H1 (cell line): ENCODE data around the gene SCGB1C2.
A peak's percentile ranks its signal among the peaks of the same experiment; 100 is the strongest.
"Not testable (repeated sequence)": the region's sequence is repeated elsewhere in the genome, so short reads cannot be mapped to it uniquely, and the experiment has no call there.

Experiments used
- CEBPB ChIP-seq: IDR thresholded peaks from 2 replicates; pipeline ENCODE4 v1.6.1; 2012; ENCODE audit warnings: low read depth, low read length
- CHD2 ChIP-seq: IDR thresholded peaks from 2 replicates; pipeline ENCODE4 v1.6.1; 2012; ENCODE audit warnings: low read length, improper control_type of control experiment
- EP300 ChIP-seq, 2 experiments: IDR thresholded peaks; 1 replicate in 1 of 2; 2 replicates in 1 of 2; pipeline ENCODE4 v1.6.1; 2011 to 2012; ENCODE audit warnings: low read depth in 2 of 2, low read length in 2 of 2, mild to moderate bottlenecking in 2 of 2, borderline replicate concordance in 1 of 2, inconsistent platforms in 1 of 2, moderate library complexity in 1 of 2
- EZH2 ChIP-seq: fragments of 200-600 bp; sonication (generic); IDR thresholded peaks from 2 replicates; pipeline ENCODE4 v1.7.1; 2012; ENCODE audit warnings: low read depth, mild to moderate bottlenecking, moderate library complexity, low read length, inconsistent platforms; ENCODE audit not compliant: severe bottlenecking
- POLR2A ChIP-seq, 2 experiments: IDR thresholded peaks; 1 replicate in 1 of 2; 2 replicates in 1 of 2; pipeline ENCODE4 v1.6.1; 2011; ENCODE audit warnings: low read depth in 2 of 2, low read length in 2 of 2, mild to moderate bottlenecking in 2 of 2; ENCODE audit errors: control extremely low read depth in 1 of 2
- POLR2AphosphoS5 ChIP-seq: IDR thresholded peaks from 2 replicates; pipeline ENCODE4 v1.6.1; 2011; ENCODE audit warnings: low read depth, low read length
- POU5F1 ChIP-seq: IDR thresholded peaks from 2 replicates; pipeline ENCODE4 v1.6.1; 2011; ENCODE audit warnings: low read depth, mild to moderate bottlenecking, low read length, moderate library complexity
- RFX5 ChIP-seq: IDR thresholded peaks from 2 replicates; pipeline ENCODE4 v1.6.1; 2011; ENCODE audit warnings: low read depth, low read length, improper control_type of control experiment, borderline replicate concordance
- RNF2 ChIP-seq: fragments of 200-900, 300-1000 bp; sonication (generic); IDR thresholded peaks from 2 replicates; pipeline ENCODE4 v1.7.1; 2016; ENCODE audit warnings: borderline replicate concordance, low read depth, mild to moderate bottlenecking, antibody characterized with exemption, low read length; ENCODE audit not compliant: poor library complexity, severe bottlenecking; ENCODE audit errors: missing control alignments
- SP4 ChIP-seq: IDR thresholded peaks from 2 replicates; pipeline ENCODE4 v1.6.1; 2012; ENCODE audit warnings: low read length, inconsistent platforms
- TAF7 ChIP-seq: optimal IDR thresholded peaks from 2 replicates; pipeline ENCODE3; 2011; ENCODE audit warnings: low read depth, mild to moderate bottlenecking, inconsistent platforms, low read length, moderate library complexity, borderline replicate concordance
- TF ChIP-seq, protein P1 (sequence below), 3 experiments: IDR thresholded peaks; 1 replicate in 2 of 3; 2 replicates in 1 of 3; pipeline versions ENCODE4 v1.5.1 to v1.6.1; 2011; ENCODE audit warnings: low read length in 3 of 3, mild to moderate bottlenecking in 3 of 3, inconsistent platforms in 2 of 3, low read depth in 1 of 3, moderate library complexity in 1 of 3; ENCODE audit not compliant: insufficient read depth in 1 of 3; ENCODE audit errors: control extremely low read depth in 1 of 3

GRCh38 chr17:118339-118917 lies 18.9 kb upstream of the SCGB1C2 start:
- TF ChIP-seq, protein P1, sequence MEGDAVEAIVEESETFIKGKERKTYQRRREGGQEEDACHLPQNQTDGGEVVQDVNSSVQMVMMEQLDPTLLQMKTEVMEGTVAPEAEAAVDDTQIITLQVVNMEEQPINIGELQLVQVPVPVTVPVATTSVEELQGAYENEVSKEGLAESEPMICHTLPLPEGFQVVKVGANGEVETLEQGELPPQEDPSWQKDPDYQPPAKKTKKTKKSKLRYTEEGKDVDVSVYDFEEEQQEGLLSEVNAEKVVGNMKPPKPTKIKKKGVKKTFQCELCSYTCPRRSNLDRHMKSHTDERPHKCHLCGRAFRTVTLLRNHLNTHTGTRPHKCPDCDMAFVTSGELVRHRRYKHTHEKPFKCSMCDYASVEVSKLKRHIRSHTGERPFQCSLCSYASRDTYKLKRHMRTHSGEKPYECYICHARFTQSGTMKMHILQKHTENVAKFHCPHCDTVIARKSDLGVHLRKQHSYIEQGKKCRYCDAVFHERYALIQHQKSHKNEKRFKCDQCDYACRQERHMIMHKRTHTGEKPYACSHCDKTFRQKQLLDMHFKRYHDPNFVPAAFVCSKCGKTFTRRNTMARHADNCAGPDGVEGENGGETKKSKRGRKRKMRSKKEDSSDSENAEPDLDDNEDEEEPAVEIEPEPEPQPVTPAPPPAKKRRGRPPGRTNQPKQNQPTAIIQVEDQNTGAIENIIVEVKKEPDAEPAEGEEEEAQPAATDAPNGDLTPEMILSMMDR (IDR thresholded peaks at IDR 0.05; ENCODE audit: control extremely low read depth in 1 of 3, insufficient read depth in 1 of 3, low read depth in 1 of 3, low read length in 3 of 3) = peak; percentile 21 to 79 (median 47)
- TF ChIP-seq RFX5; RNF2; SP4; POLR2A (IDR thresholded peaks at IDR 0.05; ENCODE audit: control extremely low read depth in 1 of 2, low read depth in 2 of 2, low read length in 2 of 2); POU5F1; POLR2AphosphoS5; EZH2; CEBPB; CHD2; TAF7; EP300 (IDR thresholded peaks at IDR 0.05; ENCODE audit: borderline replicate concordance in 1 of 2, low read depth in 2 of 2, low read length in 2 of 2): not testable (repeated sequence)
